CD8-positive, alpha-beta memory T cell (primary cell): ENCODE measurements around the gene GCNT3. TPM values are rescaled to one million over a fixed set of nuclear protein-coding genes. Genes with fewer than 3 reads are reported as not detected.
"Not testable (repeated sequence)": the region's sequence is repeated elsewhere in the genome, so short reads cannot be mapped to it uniquely, and the experiment has no call there.

ENCODE experiments used
- CTCF ChIA-PET: fragments of 350-600 bp; sonication (Branson Sonifier 250); formaldehyde crosslinking; loops from one replicate; lab custom pipeline; 2021; ENCODE audit warnings: antibody characterized with exemption; lab: Charles Lee
- POLR2A ChIA-PET: fragments of 350-600 bp; sonication (Branson Sonifier 250); formaldehyde crosslinking; loops from one replicate; lab custom pipeline; 2021; ENCODE audit warnings: antibody characterized with exemption; lab: Charles Lee
- DNase-seq, 5 donors: peaks; one replicate each; pipeline versions ENCODE4 v3.0.0 to v3.0.0-alpha.2; 2020 to 2022; ENCODE audit warnings: mixed read lengths in 1 of 5
- H3K27ac ChIP-seq: one replicate; pipeline ENCODE4 v1.7.0; 2013; ENCODE audit warnings: low read depth, mild to moderate bottlenecking, low read length, moderate library complexity
- H3K27me3 ChIP-seq: 2 replicates; pipeline ENCODE4 v1.7.0; 2013; ENCODE audit warnings: low read length, mild to moderate bottlenecking; ENCODE audit not compliant: insufficient read depth, poor library complexity, severe bottlenecking
- H3K36me3 ChIP-seq: 2 replicates; pipeline ENCODE4 v1.7.0; 2013; ENCODE audit warnings: mild to moderate bottlenecking, low read length, moderate library complexity; ENCODE audit not compliant: insufficient read depth
- H3K4me1 ChIP-seq: 2 replicates; pipeline ENCODE4 v1.7.0; 2013; ENCODE audit warnings: mild to moderate bottlenecking, low read length, moderate library complexity; ENCODE audit not compliant: insufficient read depth
- H3K4me3 ChIP-seq: 2 replicates; pipeline ENCODE4 v1.7.0; 2013; ENCODE audit warnings: mild to moderate bottlenecking, low read length
- H3K9me3 ChIP-seq: 2 replicates; pipeline ENCODE4 v1.7.0; 2013; ENCODE audit warnings: mild to moderate bottlenecking, low read length
- H3K27ac Mint-ChIP-seq, 8 donors: one replicate each; pipeline ENCODE4 v1.8.0; 2020 to 2021; ENCODE audit warnings: mixed read lengths in 8 of 8, mild to moderate bottlenecking in 6 of 8, inconsistent platforms in 3 of 8, moderate library complexity in 3 of 8
- H3K27me3 Mint-ChIP-seq, 2 donors: one replicate each; pipeline ENCODE4 v1.8.0; 2020 to 2021; ENCODE audit warnings: mixed read lengths in 2 of 2, mild to moderate bottlenecking in 1 of 2, moderate library complexity in 1 of 2
- H3K36me3 Mint-ChIP-seq, 3 donors: one replicate each; pipeline ENCODE4 v1.8.0; 2020 to 2021; ENCODE audit warnings: mixed read lengths in 3 of 3, inconsistent platforms in 1 of 3, mild to moderate bottlenecking in 1 of 3
- H3K4me1 Mint-ChIP-seq, 3 donors: one replicate each; pipeline ENCODE4 v1.8.0; 2020 to 2021; ENCODE audit warnings: mixed read lengths in 3 of 3, inconsistent platforms in 1 of 3, mild to moderate bottlenecking in 1 of 3
- H3K4me3 Mint-ChIP-seq, 7 donors: one replicate each; pipeline ENCODE4 v1.8.0; 2020 to 2021; ENCODE audit warnings: mixed read lengths in 7 of 7, mild to moderate bottlenecking in 6 of 7, moderate library complexity in 4 of 7, inconsistent platforms in 2 of 7
- H3K9me3 Mint-ChIP-seq, 5 donors: one replicate each; pipeline ENCODE4 v1.8.0; 2020 to 2022; ENCODE audit warnings: mixed read lengths in 5 of 5, mild to moderate bottlenecking in 3 of 5, moderate library complexity in 2 of 5, inconsistent platforms in 1 of 5
- polyA plus RNA-seq: library from polyadenylated mRNA; unstranded; fragments of 300-500 nt; fragmentation: Illumina TruSeq; gene quantifications from one replicate; pipeline ENCODE4 v1.2.3, GENCODE V29; 2021
- total RNA-seq, 2 experiments: library from RNA; stranded (reverse); gene quantifications; one replicate each; pipeline ENCODE4 v1.2.3, GENCODE V29; 2021

GCNT3 gene
- total and polyA plus RNA-seq, 3 experiments from 2014 or later, result not detected

DNA sequence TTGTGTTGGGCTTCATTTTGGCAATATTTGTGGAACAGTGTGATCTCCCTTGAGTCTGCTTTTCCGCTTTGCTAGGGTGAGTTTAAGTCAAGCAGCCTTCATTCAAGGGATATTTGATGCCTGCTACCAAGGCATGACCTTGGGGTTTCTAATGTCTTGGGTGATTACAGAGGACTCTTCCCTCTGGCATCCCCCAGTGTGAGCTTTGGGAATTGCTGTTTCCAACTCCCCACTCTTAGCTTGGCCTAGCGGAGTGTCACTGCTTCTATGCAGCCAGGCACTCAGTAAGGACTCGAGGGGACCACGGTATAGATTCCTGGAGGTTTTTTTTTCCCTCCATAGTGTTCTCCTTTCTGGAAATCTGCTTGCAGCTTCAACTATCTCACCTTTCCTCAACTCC lies 21.1 kb downstream of the GCNT3 start:
- CTCF ChIA-PET, result no interaction called here

DNA sequence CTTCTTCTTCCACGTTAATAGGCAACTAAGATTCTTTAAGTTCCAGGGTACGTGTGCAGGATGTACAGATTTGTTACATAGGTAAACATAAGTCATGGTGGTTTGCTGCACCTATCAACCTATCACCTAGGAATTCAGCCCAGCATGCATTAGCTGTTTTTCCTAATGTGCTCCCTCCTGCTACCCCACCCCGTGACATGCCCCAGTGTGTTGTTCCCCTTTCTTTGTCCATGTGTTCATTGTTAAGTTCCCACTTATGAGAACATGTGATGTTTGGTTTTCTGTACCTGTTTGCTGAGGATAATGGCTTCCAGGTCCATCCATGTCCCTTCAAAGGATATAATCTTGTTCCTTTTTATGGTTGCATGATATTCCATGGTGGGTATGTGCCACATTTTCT lies 24.6 kb downstream of the GCNT3 start:
- ChIA-PET CTCF (no interaction called here), POLR2A (no interaction called here)
- H3K4me1 Mint-ChIP-seq, result no peaks in the 10 kb centered on the region

More for the DNA sequence above, 21.1 kb downstream of the GCNT3 start:
- no peaks in the 10 kb centered on the region for H3K27me3 ChIP-seq
- POLR2A ChIA-PET, result no interaction called here
- peaks cover 9 to 12% of the 10 kb centered on the region in 2 donors for H3K27me3 Mint-ChIP-seq
- H3K9me3 ChIP-seq, result no peaks in the 10 kb centered on the region
- peaks cover 0 to 18% (median 5%) of the 10 kb centered on the region in 3 donors for H3K36me3 Mint-ChIP-seq
- no peak overlapping the region for H3K27ac ChIP-seq
- no peak overlapping the region for H3K4me3 ChIP-seq
- DNase-seq, result no peak
- H3K27ac Mint-ChIP-seq, result no peak overlapping the region
- no peaks in the 10 kb centered on the region for H3K9me3 Mint-ChIP-seq
- no peaks in the 10 kb centered on the region for H3K4me1 ChIP-seq
- H3K36me3 ChIP-seq, result no peaks in the 10 kb centered on the region
- no peaks in the 10 kb centered on the region for H3K4me1 Mint-ChIP-seq
- H3K4me3 Mint-ChIP-seq, result no peak overlapping the region

DNA sequence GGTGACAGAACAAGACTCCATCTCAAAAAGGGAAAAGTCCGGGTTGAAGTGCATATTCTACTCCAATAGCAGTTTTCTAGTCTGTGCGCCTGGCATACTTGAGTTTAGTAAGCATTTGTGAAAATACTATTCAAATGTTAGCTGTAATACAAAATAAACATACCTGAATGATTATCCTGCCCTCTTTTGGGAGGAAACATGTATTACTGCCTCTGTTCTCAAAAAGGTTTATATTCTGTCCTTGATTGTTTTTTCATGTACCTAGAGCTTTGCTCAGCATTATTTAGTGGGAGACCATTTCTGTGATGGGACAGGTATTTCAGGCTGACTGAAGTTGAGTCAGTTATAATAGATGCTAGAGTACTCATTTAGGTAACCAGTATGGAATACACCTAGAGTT lies 25.9 kb downstream of the GCNT3 start:
- DNase-seq, H3K27me3 ChIP-seq, H3K4me1 ChIP-seq, H3K9me3 ChIP-seq, H3K4me1 Mint-ChIP-seq, H3K9me3 Mint-ChIP-seq, POLR2A ChIA-PET, H3K36me3 ChIP-seq, H3K4me3 ChIP-seq, H3K4me3 Mint-ChIP-seq, H3K27me3 Mint-ChIP-seq, CTCF ChIA-PET, H3K27ac ChIP-seq: not testable (repeated sequence)
- Mint-ChIP-seq H3K27ac (peak overlapping the region in 3 of 8 donors; percentile 4 to 17 (median 6)), H3K36me3 (peaks cover 5 to 51% (median 14%) of the 10 kb centered on the region in 3 donors)

More for the DNA sequence above, 24.6 kb downstream of the GCNT3 start:
- Mint-ChIP-seq H3K4me3 (no peak overlapping the region), H3K9me3 (no peaks in the 10 kb centered on the region), H3K36me3 (peaks cover 5 to 43% (median 13%) of the 10 kb centered on the region in 3 donors), H3K27me3 (peaks cover 9 to 12% of the 10 kb centered on the region in 2 donors), H3K27ac (no peak overlapping the region)
- no peak for DNase-seq
- Histone ChIP-seq H3K4me3 (no peak overlapping the region), H3K9me3 (no peaks in the 10 kb centered on the region), H3K27ac (no peak overlapping the region), H3K36me3 (no peaks in the 10 kb centered on the region), H3K4me1 (no peaks in the 10 kb centered on the region), H3K27me3 (no peaks in the 10 kb centered on the region)

DNA sequence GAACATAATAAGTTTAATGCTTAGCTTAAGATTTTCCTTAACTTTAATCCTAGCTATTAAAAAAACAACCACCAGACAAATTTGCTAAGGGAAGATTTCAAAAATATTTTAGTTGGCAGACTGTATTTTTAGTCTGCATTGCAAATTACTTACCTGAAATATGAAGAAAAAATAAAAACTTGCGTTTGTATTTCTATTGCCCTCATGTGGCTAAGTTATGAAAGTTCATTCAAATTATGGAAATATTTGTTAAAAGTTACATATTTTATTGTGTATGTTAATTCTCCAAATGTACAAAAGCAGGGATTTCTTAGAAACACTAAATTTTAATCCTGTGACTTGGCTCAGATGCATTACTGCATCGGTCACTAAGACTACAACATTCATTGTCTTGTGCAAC lies 30.8 kb downstream of the GCNT3 start:
- H3K36me3 ChIP-seq, result peaks cover 3% of the 10 kb centered on the region

DNA sequence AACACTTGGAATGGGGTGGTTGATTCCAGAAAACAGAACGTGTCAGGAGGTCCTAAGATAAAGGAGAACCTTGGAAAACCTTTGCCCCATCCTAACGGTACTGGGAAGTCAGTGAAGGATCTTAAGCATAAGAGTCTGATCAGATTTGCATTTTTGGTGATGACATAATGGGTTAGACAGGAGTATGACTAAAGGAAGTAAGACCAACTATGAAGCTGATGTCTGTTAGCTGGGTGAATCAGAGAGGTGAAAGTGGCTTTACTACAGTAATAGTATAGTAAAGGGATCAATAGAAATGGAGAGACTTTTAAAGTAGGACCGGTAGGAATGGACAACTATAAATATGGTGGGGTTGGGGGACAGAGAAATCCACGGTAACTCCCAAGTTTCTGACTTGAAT lies 33.2 kb downstream of the GCNT3 start:
- Histone ChIP-seq H3K4me1 (no peaks in the 10 kb centered on the region), H3K4me3 (no peak overlapping the region), H3K9me3 (no peaks in the 10 kb centered on the region), H3K27ac (no peak overlapping the region), H3K36me3 (peaks cover 7% of the 10 kb centered on the region), H3K27me3 (no peaks in the 10 kb centered on the region)
- H3K27me3 Mint-ChIP-seq, result no peaks in the 10 kb centered on the region
- POLR2A ChIA-PET, result interaction anchor here (0.9 kb wide), 1 partner anchor 13 kb away, joined by 3 read pairs; the partner anchor contains the start of gene GTF2A2
- H3K9me3 Mint-ChIP-seq, result no peaks in the 10 kb centered on the region
- H3K4me1 Mint-ChIP-seq, result peaks cover 1 to 15% (median 3%) of the 10 kb centered on the region in 3 donors
- H3K27ac Mint-ChIP-seq, result peak overlapping the region in 2 of 8 donors; percentile 0 to 77
- DNase-seq, result no peak
- CTCF ChIA-PET, result interaction anchor here (1.4 kb wide), 1 partner anchor 10 kb away, joined by 3 read pairs; no protein-coding TSS in a partner anchor
- H3K36me3 Mint-ChIP-seq, result peaks cover 0 to 58% (median 8%) of the 10 kb centered on the region in 3 donors
- H3K4me3 Mint-ChIP-seq, result no peak overlapping the region

More for the DNA sequence above, 30.8 kb downstream of the GCNT3 start:
- H3K27ac Mint-ChIP-seq, result peak overlapping the region in 1 of 8 donors; percentile 15
- CTCF ChIA-PET, result interaction anchor here (1.1 kb wide), 1 partner anchor 15 kb away, joined by 3 read pairs; the partner anchor contains the start of gene GTF2A2
- H3K4me3 ChIP-seq, result no peak overlapping the region
- DNase-seq, result no peak
- H3K9me3 ChIP-seq, result no peaks in the 10 kb centered on the region
- POLR2A ChIA-PET, result no interaction called here
- no peak overlapping the region for H3K4me3 Mint-ChIP-seq
- H3K27me3 Mint-ChIP-seq, result no peaks in the 10 kb centered on the region
- no peak overlapping the region for H3K27ac ChIP-seq
- peaks cover 5 to 62% (median 14%) of the 10 kb centered on the region in 3 donors for H3K36me3 Mint-ChIP-seq
- no peaks in the 10 kb centered on the region for H3K4me1 ChIP-seq
- no peaks in the 10 kb centered on the region for H3K9me3 Mint-ChIP-seq
- peaks cover 1 to 11% (median 3%) of the 10 kb centered on the region in 3 donors for H3K4me1 Mint-ChIP-seq
- H3K27me3 ChIP-seq, result no peaks in the 10 kb centered on the region

DNA sequence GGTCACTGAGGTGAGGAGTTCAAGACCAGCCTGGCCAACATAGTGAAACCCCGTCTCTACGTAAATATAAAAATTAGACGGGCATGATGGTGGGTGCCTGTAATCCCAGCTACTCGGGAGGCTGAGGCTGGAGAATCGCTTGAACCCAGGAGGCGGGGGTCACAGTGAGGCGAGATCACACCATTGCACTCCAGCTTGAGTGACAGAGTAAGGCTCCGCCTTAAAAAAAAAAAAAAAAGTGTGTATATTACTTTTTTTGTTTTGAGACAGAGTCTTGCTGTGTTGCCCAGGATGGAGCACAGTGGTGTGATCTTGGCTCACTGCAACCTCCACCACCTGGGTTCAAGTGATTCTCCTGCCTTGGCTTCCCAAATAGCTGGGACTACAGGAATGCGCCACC lies 34.2 kb downstream of the GCNT3 start:
- H3K36me3 ChIP-seq, result peaks cover 11% of the 10 kb centered on the region
- DNase-seq, result not testable (repeated sequence)

DNA sequence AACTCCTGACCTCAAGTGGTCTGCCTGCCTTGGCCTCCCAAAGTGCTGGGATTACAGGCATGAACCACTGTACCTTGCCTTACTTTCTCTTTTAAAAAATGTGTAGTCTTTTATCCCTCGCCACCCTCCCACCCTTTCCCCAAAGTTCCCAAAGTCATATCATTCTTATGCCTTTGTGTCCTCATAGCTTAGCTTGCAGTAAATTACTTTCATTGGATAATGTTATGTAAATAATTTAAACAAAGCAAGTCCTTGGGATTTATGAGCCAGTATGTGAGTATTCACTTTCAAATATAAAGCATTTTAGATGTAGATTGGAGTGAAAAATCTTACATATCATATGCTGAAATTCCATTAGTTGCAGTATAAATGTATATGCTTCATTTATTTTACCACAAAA lies 34.7 kb downstream of the GCNT3 start:
- POLR2A ChIA-PET, result no interaction called here
- no peaks in the 10 kb centered on the region for H3K27me3 Mint-ChIP-seq
- Histone ChIP-seq H3K4me1 (no peaks in the 10 kb centered on the region), H3K27ac (no peak overlapping the region), H3K9me3 (no peaks in the 10 kb centered on the region), H3K4me3 (no peak overlapping the region), H3K36me3 (peaks cover 11% of the 10 kb centered on the region), H3K27me3 (no peaks in the 10 kb centered on the region)
- no peaks in the 10 kb centered on the region for H3K9me3 Mint-ChIP-seq
- DNase-seq, result no peak
- H3K4me3 Mint-ChIP-seq, result no peak overlapping the region
- H3K4me1 Mint-ChIP-seq, result peaks cover 3 to 22% (median 4%) of the 10 kb centered on the region in 3 donors
- peak overlapping the region in 1 of 8 donors; percentile 6 for H3K27ac Mint-ChIP-seq
- CTCF ChIA-PET, result no interaction called here
- H3K36me3 Mint-ChIP-seq, result peaks cover 6 to 56% (median 7%) of the 10 kb centered on the region in 3 donors

More for the DNA sequence above, 34.2 kb downstream of the GCNT3 start:
- CTCF ChIA-PET, result interaction anchor here (1.4 kb wide), 1 partner anchor 9 kb away, joined by 3 read pairs; no protein-coding TSS in a partner anchor
- H3K9me3 Mint-ChIP-seq, H3K9me3 ChIP-seq, H3K27ac Mint-ChIP-seq, POLR2A ChIA-PET, H3K4me1 ChIP-seq, H3K27me3 ChIP-seq, H3K4me3 Mint-ChIP-seq, H3K4me3 ChIP-seq, H3K27me3 Mint-ChIP-seq, H3K27ac ChIP-seq: not testable (repeated sequence)
- Mint-ChIP-seq H3K36me3 (peaks cover 5 to 58% (median 8%) of the 10 kb centered on the region in 3 donors), H3K4me1 (peaks cover 3 to 21% (median 4%) of the 10 kb centered on the region in 3 donors)

DNA sequence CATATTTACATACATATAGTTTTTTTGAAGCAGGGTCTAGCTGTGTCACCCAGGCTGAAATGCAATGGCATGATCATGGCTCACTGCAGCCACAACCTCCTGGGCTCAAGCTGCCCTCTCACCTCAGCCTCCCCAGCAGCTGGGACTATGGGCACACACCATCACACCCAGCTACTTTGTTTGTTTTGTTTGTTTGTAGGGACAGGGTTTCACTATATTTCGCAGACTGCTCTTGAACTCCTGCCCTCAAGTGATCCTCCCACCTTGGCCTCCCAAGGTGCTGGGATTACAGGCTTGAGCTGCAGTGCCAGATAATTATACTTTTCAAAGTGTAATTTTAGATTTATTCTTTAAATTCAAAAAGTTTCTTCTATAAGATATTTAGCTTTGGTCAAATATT lies 35.5 kb downstream of the GCNT3 start:
- Histone ChIP-seq H3K4me3 (no peak overlapping the region), H3K27ac (no peak overlapping the region), H3K9me3 (no peaks in the 10 kb centered on the region), H3K27me3 (no peaks in the 10 kb centered on the region), H3K36me3 (peaks cover 15% of the 10 kb centered on the region), H3K4me1 (no peaks in the 10 kb centered on the region)
- CTCF ChIA-PET, result no interaction called here
- POLR2A ChIA-PET, result no interaction called here
- Mint-ChIP-seq H3K9me3 (no peaks in the 10 kb centered on the region), H3K4me3 (no peak overlapping the region), H3K27ac (peak overlapping the region in 1 of 8 donors; percentile 27), H3K36me3 (peaks cover 6 to 55% (median 7%) of the 10 kb centered on the region in 3 donors), H3K4me1 (peaks cover 3 to 22% (median 3%) of the 10 kb centered on the region in 3 donors), H3K27me3 (no peaks in the 10 kb centered on the region)
- no peak for DNase-seq
